Measurements from ENCODE around the gene MCC.

GRCh38 chr5:113376640-113377039 is 111.6 kb downstream of the MCC start:
- TF ChIP-seq CTCF (conservative IDR thresholded peaks at IDR 0.05 in 1 of 2, IDR thresholded peaks at IDR 0.05 in 1 of 2; ENCODE audit: extremely low read depth in 1 of 2, insufficient read depth in 1 of 2, low read depth in 1 of 2, low read length in 2 of 2) = no peak
- no peak for TF ChIP-seq EZH2 (IDR thresholded peaks at IDR 0.05; ENCODE audit: borderline replicate concordance, low read length)
